ENCODE data around the gene OR6S1.
"Not testable (repeated sequence)": the region's sequence is repeated elsewhere in the genome, so short reads cannot be mapped to it uniquely, and the experiment has no call there.

The OR6S1 gene

GRCh38 chr14:20680363-20680762 is 38.9 kb upstream of the OR6S1 start:
- H3K27ac ChIP-seq: peak overlapping the region; percentile 100
- no peak for TF ChIP-seq CTCF (IDR thresholded peaks at IDR 0.05)
- TF ChIP-seq ZFX (IDR thresholded peaks at IDR 0.05; ENCODE audit: borderline replicate concordance): no peak

GRCh38 chr14:20679907-20680306 is 38.4 kb upstream of the OR6S1 start:
- no peak for TF ChIP-seq CTCF (IDR thresholded peaks at IDR 0.05)
- TF ChIP-seq ZFX (IDR thresholded peaks at IDR 0.05; ENCODE audit: borderline replicate concordance): no peak
- peak overlapping the region; percentile 100 for H3K27ac ChIP-seq

GRCh38 chr14:20676072-20676471 is 34.6 kb upstream of the OR6S1 start:
- TF ChIP-seq CTCF (IDR thresholded peaks at IDR 0.05): no peak
- TF ChIP-seq ZFX (IDR thresholded peaks at IDR 0.05; ENCODE audit: borderline replicate concordance): no peak

GRCh38 chr14:20675669-20676068 is 34.2 kb upstream of the OR6S1 start:
- no peak overlapping the region for H3K27ac ChIP-seq
- TF ChIP-seq CTCF (IDR thresholded peaks at IDR 0.05): no peak
- TF ChIP-seq ZFX (IDR thresholded peaks at IDR 0.05; ENCODE audit: borderline replicate concordance): no peak

More at GRCh38 chr14:20676072-20676471, 34.6 kb upstream of the OR6S1 start:
- H3K27ac ChIP-seq: no peak overlapping the region

- TF ChIP-seq ZFX (IDR thresholded peaks at IDR 0.05; ENCODE audit: borderline replicate concordance): no peak
- TF ChIP-seq CTCF (IDR thresholded peaks at IDR 0.05): no peak
- peak overlapping the region; percentile 50 for H3K27ac ChIP-seq
Measured at GRCh38 chr14:20671597-20672283, 30.2 kb upstream of the OR6S1 start.

GRCh38 chr14:20668969-20669368 is 27.5 kb upstream of the OR6S1 start:
- TF ChIP-seq CTCF (IDR thresholded peaks at IDR 0.05) (no peak), ZFX (IDR thresholded peaks at IDR 0.05; ENCODE audit: borderline replicate concordance) (no peak)
- no peak overlapping the region for H3K27ac ChIP-seq

- no peak overlapping the region for H3K27ac ChIP-seq
- TF ChIP-seq CTCF (IDR thresholded peaks at IDR 0.05) (no peak), ZFX (IDR thresholded peaks at IDR 0.05; ENCODE audit: borderline replicate concordance) (no peak)
Measured at GRCh38 chr14:20667957-20668356, 26.5 kb upstream of the OR6S1 start.

GRCh38 chr14:20666400-20666961 is 25.0 kb upstream of the OR6S1 start:
- not testable (repeated sequence) for H3K27ac ChIP-seq

Data from 22Rv1 (cell line).